DMS153 treated with DMSO at 0.1 percent for 48 hours (cell line): ENCODE data around the gene APLF.
A peak's percentile ranks its signal among the peaks of the same experiment; 100 is the strongest.
"Not testable (repeated sequence)": the region's sequence is repeated elsewhere in the genome, so short reads cannot be mapped to it uniquely, and the experiment has no call there.

Experiments
- DNase-seq: peaks from one replicate; lab custom pipeline; 2025; ENCODE audit not compliant: unreplicated experiment; lab: John Stamatoyannopoulos, UW

The APLF gene

GRCh38 chr2:68568116-68568515 lies 100.7 kb downstream of the APLF start:
- DNase-seq = no peak

DNA sequence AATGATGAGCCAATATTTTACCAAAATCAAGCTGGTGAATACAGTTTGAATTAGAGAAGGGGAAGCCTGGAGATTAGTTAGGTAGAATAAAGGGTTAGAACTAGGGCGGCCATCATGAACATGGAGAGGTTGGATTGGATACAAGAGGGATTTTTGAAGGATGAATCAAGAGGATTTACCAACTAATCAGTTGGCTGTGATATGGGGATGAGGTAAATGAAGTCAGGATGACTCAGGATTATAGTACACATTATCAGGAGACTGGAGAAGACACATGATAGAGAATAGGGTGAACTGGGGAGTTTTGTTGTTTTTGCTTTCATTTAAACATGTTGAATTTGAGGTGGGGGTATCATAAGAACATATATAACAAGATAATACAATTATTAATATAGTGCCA lies 102.2 kb downstream of the APLF start:
- no peak for DNase-seq

GRCh38 chr2:68570434-68570833 lies 103.0 kb downstream of the APLF start:
- DNase-seq = not testable (repeated sequence)

GRCh38 chr2:68574202-68574791 lies 106.9 kb downstream of the APLF start:
- DNase-seq = no peak

GRCh38 chr2:68577183-68577582 lies 109.8 kb downstream of the APLF start:
- no peak for DNase-seq

DNA sequence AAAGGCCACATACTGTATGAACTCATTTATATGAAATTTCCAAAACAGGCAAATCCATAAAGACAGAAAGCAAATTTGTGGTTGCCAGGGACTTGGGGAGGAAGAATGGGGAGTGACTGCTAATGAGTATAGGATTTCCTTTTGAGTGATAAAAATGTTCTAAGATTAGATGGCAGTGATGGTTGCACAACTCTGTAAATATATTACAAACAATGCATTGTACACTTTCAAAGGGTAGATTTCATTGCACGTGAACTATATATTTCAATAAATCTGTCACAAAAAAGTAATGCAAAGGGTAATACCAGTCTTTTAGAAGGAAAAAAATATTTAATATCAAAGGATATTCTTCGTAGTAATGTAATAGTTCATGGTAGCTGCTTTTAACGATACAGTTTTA lies 112.3 kb downstream of the APLF start:
- no peak for DNase-seq

DNA sequence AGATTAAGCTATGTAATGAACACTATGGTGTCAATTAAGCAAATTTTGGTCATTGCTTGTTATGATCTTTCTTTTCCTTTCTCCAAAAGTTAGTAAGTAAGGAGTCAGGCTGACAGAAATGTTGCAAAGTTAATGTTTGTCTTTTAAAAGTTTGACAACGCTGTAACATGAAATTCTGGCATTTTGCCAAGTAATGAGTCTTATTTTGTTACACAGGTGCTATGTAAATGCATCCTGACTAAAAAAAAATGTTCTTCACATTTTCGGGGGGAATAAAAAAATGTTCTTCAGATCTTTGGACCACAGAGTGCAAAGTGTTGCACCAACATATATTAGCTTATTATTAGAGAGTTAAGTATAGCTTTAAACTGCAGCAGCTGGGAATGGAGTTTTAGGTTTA lies 121.2 kb downstream of the APLF start:
- DNase-seq = no peak

- no peak for DNase-seq
Observed at GRCh38 chr2:68589963-68590362, 122.6 kb downstream of the APLF start.

GRCh38 chr2:68590702-68591101 lies 123.3 kb downstream of the APLF start:
- no peak for DNase-seq

- DNase-seq = no peak
Observed at GRCh38 chr2:68591225-68591624, 123.8 kb downstream of the APLF start.

DNA sequence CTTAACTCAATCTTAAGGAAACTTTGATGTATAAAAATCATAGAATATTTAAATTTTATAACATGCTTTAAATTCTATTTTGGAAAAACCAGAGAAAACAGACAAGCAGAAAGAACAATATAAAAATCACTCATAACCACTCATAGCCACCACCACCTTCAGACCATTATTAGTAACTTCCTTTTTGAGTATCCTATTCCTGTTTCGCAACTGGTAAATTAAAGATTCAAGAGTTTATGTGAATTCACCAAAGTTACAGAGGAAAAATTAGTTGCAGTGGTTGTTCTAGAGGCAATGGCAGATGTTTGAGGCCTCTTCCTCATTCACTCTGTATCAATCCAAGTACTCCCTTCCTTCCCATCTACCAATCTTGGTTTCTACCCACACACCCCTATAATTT lies 126.7 kb downstream of the APLF start:
- DNase-seq = no peak

GRCh38 chr2:68594674-68595492 lies 127.5 kb downstream of the APLF start:
- DNase-seq = peak; percentile 6

DNA sequence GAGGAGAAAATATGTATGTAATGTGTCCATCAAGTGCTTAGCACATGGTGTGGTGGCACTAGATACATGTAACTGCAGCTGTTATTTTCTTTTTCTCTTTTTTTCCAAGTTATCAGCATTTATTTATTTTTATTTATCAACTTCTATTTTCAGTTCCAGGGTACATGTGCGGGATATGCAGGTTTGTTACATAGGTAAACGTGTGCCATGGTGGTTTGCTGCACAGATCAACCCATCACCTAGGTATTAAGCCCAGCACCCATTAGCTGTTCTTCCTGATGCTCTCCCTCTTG lies 128.1 kb downstream of the APLF start:
- not testable (repeated sequence) for DNase-seq

DNA sequence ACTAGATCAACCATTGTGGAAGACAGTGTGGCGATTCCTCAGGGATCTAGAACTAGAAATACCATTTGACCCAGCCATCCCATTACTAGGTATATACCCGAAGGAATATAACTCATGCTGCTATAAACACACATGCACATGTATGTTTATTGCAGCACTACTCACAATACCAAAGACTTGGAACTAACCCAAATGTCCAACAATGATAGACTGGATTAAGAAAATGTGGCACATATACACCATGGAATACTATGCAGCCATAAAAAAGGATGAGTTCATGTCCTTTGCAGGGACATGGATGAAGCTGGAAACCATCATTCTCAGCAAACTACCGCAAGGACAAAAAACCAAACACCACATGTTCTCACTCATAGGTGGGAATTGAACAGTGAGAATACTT lies 133.1 kb downstream of the APLF start:
- not testable (repeated sequence) for DNase-seq

DNA sequence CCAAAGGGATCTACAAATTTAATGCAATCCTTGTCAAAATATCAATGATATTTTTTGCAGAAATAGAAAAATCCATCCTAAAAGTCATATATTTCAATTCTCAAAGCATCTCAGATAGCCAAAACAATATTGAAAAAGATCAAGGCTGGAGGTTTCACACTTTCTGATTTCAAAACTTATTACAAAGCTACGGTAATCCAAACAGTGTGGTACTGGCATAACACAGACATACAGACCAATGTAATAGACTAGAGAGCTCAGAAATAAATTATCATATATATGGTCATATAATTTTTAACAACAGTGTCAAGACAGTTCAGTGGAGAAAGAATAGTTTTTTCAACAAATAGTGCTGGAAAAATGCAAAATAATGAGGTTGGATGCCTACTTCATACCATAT lies 135.7 kb downstream of the APLF start:
- DNase-seq = no peak

- DNase-seq = no peak
Observed at GRCh38 chr2:68604077-68604476, 136.7 kb downstream of the APLF start.

GRCh38 chr2:68605939-68606338 lies 138.6 kb downstream of the APLF start:
- no peak for DNase-seq

DNA sequence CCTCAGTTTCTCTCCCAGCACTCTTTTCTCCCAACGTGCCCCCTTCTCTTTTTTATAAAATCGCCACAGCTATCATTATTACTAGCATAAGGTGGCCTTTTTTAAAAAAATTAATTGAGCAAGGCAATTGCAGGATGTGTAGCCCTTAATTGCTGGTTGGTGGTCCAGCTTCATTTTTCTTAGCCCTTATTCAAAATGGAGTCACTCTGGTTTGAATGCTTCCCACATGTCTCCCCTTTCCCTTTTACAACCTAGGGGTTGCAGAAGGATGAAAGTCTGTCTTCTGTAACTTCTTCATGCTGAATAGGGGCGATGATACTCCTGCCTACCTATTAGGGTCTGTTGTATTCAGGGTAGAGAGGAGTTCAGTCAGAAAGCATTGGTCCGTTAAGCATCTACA lies 139.4 kb downstream of the APLF start:
- no peak for DNase-seq

- no peak for DNase-seq
Observed at GRCh38 chr2:68607837-68608236, 140.5 kb downstream of the APLF start.

GRCh38 chr2:68612765-68613519 lies 145.6 kb downstream of the APLF start:
- no peak for DNase-seq

DNA sequence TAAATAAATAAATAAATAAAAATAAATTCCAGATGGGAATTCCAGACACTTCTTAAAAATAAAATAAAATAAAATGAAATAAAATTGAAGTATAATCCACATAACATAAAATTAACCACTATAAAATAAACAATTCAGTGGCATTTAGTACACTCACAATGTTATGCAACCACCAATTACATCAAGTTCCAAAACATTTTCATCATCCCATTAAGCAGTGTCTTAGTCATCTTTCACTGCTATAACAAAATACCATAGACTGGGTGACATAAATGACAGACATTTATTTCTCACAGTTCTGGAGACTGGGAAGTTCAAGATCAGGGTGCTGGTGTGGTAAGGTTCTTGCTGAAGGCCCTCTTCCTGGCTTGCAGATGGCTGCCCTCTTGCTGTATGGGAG lies 153.4 kb downstream of the APLF start:
- no peak for DNase-seq

DNA sequence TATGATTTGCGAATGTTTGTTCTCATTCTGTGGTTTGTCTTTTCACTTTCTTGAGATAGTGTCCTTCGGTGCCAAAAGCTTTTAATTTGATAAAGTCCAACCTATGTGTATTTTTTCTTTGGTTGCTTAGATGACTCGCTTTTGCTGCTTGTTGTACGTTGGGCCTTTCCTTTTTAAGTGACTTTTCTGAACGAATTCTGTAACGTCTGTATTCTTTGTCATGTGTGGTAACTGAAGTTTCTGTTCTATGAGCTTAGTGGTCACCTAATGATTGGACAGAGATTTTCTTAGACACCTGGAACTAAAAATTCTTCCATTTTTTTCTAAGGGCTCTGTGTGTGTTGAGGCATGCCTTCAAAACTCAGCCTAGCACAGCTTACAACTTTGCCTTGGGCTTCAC lies 156.4 kb downstream of the APLF start:
- DNase-seq = no peak
